ENCODE measurements around the gene KATNAL2. TPM values are rescaled to one million over a fixed set of nuclear protein-coding genes. Genes with fewer than 3 reads are reported as not detected.
A peak's percentile ranks its signal among the peaks of the same experiment; 100 is the strongest.

The KATNAL2 gene
- total RNA-seq, 1 donor from 2014 or later: 8.0 TPM

DNA sequence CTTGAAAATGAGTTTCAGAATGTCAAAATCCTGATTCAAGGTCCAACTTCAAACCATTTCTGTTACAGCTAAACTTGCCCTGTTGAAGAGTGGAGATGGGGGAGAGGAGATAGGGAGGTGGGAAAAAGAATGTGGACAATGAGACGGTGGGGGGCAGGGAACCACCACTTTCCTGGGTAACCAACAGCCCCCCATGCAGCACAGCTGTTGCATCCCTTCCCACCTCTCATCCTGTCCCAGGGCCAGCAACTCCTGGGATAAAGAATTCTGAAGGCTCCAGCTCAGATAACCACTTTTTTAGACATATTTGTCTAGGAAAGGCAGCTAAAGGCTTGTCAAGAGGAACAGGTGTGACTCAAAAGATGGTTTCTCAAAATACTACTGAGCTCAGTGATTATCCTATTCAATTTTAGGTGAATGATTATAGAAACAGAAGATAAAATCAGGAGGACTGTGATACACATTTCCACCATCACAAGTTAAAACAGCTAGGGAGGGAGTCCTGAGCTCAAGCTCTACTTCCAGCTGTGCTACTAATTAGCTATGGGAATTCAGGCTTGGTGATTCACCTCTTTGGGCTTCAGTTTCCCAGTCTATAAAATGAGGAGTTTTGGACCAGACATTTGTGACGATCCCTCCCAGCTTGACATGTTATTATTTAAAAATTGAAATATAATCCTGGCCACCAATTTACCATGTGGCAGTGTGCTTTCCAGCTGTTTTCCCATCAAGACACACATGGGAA is 196.6 kb downstream of the KATNAL2 start:
- no peak for DNase-seq (ENCODE audit: low spot score)

DNA sequence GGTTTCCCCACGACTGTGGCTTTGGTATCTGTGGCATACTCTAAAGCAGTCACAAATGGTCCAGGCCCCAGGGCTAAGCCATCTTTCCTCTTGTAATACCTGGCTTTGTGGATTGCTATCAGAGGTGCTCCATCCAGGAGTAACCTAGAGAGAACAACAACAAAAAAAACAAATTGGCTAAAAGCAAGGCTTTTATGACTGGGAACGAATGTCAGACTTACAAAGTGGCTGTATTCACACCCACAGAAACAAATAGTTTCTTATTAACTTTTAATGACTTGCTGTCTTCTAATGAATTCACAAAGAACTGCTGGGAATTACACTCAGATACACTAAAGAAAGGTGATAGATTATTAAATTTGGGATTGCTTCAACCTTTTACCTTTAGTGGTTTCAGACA is 197.8 kb downstream of the KATNAL2 start:
- no peak for DNase-seq (ENCODE audit: low spot score)

DNA sequence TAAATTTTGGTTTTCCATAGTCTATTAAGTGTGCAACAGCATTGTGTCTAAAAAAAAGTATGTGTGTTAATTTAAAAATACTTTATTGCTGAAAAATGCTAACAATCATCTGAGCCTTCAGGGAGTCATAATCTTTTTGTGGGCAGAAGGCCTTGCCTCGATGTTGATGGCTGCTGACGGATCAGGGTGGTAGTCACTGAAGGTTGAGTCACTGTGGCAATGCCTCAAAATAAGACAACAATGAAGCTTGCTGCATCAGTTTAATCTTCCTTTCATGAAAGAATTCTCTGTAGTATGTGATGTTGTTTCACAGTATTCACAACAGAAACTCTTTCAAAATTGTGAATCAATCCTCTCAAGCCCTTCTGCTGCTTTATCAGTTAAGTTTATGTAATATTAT is 201.6 kb downstream of the KATNAL2 start:
- DNase-seq (ENCODE audit: low spot score): no peak

DNA sequence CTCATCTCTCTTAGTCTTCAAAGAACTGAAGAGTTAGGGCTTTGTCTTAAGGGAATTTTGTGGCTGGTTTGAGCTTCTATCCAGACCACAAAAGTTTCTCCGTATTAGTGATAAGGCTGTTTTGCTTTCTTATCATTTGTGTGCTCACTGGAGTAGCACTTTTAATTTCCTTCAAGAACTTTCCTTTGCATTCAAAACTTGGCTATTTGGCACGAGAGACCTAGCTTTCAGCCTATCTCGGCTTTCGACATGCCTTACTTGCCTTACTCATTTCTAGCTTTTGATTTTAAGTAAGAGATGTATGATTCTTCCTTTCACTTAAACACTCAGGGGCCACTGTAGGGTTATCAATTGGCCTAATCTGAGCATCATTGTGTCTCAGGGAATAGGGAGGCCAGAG is 203.0 kb downstream of the KATNAL2 start:
- DNase-seq (ENCODE audit: low spot score): no peak

DNA sequence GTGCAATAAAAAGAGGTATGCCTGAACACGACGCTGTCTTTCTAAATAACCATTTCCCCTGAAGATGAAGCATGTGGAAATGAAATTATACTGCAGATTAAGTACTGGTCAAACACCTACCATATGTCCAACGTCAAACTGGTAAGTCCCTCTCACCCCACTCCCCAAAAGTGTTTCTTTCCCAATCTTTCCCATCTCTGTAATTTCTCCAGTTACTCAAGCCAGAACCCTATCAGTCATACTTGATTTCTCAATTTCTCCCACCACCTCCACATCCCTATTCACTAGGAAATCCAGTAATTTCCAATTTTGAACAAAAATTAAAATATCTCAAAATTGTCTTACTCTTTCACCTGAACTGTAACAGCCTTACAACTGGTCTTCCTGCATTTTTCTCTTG is 203.7 kb downstream of the KATNAL2 start:
- DNase-seq (ENCODE audit: low spot score): no peak

DNA sequence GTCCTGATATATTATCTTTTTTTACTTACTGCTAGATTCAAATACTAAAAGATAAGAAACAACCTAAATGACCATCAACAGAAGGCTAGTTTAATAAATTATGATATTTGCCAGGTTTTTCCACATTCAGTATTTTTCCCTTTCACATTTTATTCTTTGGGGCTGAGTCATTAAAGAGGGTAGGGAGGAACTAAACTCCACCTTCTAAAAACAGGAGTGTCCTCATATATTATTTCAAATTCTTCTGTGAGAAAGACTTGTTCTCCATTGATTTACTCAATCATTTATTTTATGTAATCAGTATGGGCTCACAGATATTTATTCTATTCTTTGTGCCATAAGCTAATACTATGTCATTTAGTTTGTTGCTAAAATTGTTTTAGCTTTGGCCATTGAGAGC is 223.9 kb downstream of the KATNAL2 start:
- DNase-seq (ENCODE audit: low spot score): no peak

DNA sequence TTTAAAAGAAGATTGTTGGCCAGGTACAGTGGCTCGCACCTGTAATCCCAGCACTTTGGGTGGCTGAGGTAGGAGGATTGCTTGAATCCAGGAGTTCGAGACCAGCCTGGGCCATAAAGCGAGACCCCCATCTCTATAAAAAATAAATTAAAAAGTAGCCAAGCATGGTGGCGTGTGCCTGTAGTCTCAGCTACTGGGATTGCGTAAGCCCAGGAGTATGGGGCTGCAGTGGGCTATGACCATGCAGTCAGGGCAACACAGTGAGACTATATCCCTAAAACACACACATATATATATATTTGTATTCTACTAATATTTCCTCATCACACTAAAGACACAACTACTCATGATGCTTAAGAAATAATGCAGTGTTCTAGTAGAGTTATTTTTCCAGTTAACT is 225.8 kb downstream of the KATNAL2 start:
- DNase-seq (ENCODE audit: low spot score): no peak

DNA sequence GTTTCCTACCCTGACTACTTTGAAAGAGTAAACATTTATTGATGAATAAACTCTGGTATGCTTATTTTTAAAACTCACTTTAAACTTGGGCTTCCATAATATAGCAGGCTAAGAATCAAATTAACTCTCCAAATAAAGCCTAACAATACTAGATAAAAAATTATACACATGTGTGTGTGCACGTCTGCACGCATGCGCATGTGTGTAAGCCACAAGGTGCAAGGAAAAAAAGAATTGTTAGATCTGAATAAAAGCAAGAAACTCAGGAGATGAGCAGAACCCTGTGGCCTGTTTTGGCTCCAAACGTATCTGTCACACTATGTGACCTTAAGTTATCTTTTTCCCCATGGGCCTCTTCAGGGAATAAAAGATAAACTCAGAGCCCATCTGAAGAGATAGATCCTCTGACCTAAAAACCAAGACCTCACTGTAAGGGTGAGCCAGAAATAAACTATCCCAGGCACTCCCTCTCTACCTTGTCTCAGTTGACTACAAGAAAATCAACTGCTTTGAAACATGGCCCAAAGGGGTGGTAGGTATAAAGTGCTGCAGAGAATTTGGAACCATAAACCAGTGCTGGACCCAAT is 226.6 kb downstream of the KATNAL2 start:
- DNase-seq (ENCODE audit: low spot score): no peak

DNA sequence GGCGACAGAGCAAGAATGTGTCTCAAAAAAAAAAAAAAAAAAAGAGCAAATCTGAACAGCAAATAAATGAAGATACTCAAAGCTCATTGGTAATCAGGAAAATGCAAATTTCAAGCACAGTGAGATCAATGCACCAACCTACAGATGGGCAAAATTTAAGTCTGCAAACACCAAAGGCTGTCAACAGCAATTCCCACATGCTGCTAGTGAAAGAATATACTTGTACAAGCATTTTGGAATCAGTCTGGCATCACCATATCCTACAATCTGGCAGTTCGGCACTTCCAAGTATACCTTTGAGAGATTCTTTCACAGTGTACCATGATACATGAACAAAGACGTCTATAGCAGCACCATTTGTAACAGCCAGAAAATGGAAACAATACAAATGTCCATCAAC is 228.8 kb downstream of the KATNAL2 start:
- DNase-seq (ENCODE audit: low spot score): no peak

DNA sequence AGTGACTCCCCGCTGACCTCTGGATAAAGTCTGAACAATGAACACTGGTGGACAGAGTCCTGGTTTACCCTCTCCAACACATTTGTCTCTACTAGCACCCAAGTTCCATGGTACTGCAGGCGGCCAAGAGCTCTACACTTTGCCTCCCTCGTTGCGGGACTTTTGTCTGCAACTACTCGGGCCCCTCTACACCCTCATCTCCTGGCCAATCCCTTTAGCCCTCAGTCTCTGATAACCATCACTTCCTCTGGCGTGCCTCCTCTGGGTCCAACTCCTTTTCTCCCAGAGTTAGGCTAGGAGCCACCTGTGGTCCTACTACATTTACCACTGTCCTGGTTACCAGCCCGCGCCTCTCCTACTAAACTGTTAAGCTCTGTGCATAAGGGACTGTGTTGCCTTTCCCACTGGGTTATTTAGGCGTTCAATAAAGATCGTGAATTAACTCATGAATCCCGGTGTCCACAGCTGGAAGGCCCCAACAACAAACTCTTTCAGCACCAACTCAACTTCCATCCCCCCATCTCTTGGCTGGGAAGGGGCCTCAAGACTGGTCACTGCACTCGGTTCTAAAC is 232.1 kb downstream of the KATNAL2 start:
- DNase-seq (ENCODE audit: low spot score): no peak

DNA sequence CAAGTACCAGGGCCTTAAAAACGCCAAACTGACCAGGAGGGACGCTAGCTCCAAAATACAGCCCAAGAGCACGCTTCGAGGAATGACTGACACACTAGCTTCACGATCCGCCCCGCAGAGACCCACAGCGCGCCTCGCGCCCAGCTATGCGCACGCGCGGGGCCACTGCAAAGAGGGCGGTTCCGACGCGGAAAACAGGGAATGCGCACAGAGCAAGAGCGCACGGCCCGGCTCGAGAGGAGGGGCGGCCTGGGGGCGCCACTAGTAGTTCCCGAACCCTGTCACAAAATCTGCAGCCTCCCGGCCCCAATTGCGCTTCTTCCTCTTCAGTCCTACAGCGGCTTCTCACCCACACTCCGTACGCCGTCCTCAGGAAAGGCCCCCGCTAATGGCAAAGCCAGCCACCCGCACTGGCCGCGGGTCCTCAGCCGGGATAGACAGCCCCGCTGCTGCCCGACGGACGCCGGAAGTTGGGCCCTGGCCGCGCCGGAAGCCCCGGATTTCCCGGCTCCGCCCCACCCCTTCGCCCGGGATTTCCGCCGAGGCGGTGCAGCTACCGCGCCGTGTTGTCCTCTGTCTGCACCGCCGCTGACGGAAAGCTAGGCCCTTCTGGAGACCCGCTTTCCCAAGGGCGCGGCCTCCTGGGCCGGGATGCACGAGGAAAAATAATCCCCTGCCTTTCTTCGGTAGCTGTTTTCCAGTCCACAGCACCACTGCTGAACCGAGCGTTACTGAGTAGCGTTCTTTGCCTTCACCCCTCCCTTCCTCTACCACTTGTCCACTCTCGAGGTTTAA is 232.8 kb downstream of the KATNAL2 start, which contains the start of gene HDHD2:
Gene HDHD2, minus strand, starts transcription at position 472 of the 795 bp plus-strand sequence. CDS start 14,061 bp downstream, outside the sequence.
- DNase-seq (ENCODE audit: low spot score): peak; percentile 78

DNA sequence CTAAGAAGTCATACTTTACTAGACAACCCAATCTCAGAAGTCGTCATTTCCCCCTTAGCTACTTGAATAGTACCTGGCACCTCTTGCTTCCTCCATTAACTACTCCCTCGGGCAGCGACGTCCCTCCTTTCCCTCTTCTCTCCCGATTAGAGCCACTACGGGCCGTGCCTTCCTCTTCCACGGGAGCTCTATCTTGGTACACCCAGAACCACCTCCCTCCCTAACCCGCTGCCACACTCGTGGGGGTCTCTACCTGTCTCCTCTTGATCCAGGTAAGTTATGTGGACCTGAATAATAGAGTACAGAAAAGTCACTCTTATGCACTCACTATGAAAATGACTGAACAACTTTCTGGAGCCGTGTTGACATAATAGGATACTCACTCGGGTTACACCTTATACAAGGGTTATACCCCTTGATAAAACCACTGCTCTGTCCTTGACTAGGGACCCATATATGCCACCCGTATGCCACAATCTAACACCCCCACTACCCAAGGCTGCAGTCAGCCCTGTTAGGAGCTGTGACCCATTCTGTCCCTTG is 233.5 kb downstream of the KATNAL2 start:
- no peak for DNase-seq (ENCODE audit: low spot score)

DNA sequence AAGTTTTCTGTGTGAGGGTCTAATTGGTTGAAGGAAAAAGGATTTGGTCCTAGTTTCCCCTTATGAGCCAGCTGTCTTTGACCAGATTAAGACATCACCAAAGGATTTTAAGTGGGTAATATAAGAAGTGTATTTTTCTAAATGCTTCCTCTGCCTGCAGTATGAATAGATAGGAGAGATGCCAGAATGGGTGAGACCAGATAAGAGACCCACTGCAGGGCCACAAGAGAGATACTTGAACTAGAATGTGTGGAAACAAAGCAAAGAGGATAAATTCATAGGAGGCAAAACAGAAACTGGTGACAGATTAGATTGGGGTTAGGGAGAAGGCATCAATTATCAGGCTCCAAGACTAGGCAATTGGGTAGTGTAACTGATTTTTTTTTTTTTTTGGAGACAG is 234.0 kb downstream of the KATNAL2 start:
- no peak for DNase-seq (ENCODE audit: low spot score)

Other genes starting within 250 kb of the KATNAL2 start
- gene ST8SIA5, start 160.5 kb upstream of the KATNAL2 start, total RNA-seq: 0.29 TPM
- gene PIAS2, start 95 bp upstream of the KATNAL2 start, total RNA-seq: 32.1 TPM
- not detected for gene ELOA2, start 118.0 kb downstream of the KATNAL2 start, total RNA-seq
- 36.9 TPM for gene HDHD2, start 232.9 kb downstream of the KATNAL2 start, total RNA-seq